Measurements from ENCODE around the gene H1-8. TPM values are rescaled to one million over a fixed set of nuclear protein-coding genes. Genes with fewer than 3 reads are reported as not detected.

Gene H1-8
- total RNA-seq, 1 experiment from 2014 or later, result not detected

- no peak overlapping the region for H2BK5ac ChIP-seq (ENCODE audit: insufficient read length, low read length)
- no peak for DNase-seq
- no peaks in the 10 kb centered on the region for H3K4me1 ChIP-seq (ENCODE audit: insufficient read depth, low read length)
- Mint-ChIP-seq H3K27me3 (ENCODE audit: low read depth) (no peaks in the 10 kb centered on the region), H3K9me3 (no peaks in the 10 kb centered on the region), H3K4me3 (no peak overlapping the region; a peak in 1 of 5 replicates), H3K36me3 (ENCODE audit: insufficient read depth in 1 of 3, low read depth in 3 of 3) (peaks cover 0 to 7% (median 2%) of the 10 kb centered on the region in 3 experiments; a peak in 4 of 7 replicates), H3K27ac (no peak overlapping the region), H3K4me1 (peaks cover 0 to 2% of the 10 kb centered on the region in 2 experiments; a peak in 2 of 4 replicates)
- H3T11ph ChIP-seq (ENCODE audit: low read length), result no peak overlapping the region
- no peak overlapping the region for H3K56ac ChIP-seq (ENCODE audit: insufficient read length, low read depth, low read length)
- H3K79me1 ChIP-seq (ENCODE audit: insufficient read depth, low read depth, low read length, poor library complexity, severe bottlenecking), result no peaks in the 10 kb centered on the region
- H3K27ac ChIP-seq (ENCODE audit: insufficient read length, low read depth, low read length), result no peak overlapping the region
- no peak overlapping the region for H4K8ac ChIP-seq (replicated peaks; ENCODE audit: insufficient read length, low read depth, low read length)
- WGBS (ENCODE audit: extremely low coverage, insufficient read length, low lambda C conversion rate), result no CpG with 5 or more reads among the region's 3 CpGs
- H3K9me3 ChIP-seq (ENCODE audit: control insufficient read depth, low read depth, low read length), result no peaks in the 10 kb centered on the region
- no peak overlapping the region for H2BK12ac ChIP-seq (ENCODE audit: insufficient read length, low read depth, low read length)
- H2AFZ ChIP-seq (ENCODE audit: low read length), result no peak overlapping the region
- no peak overlapping the region for H3K4me2 ChIP-seq (ENCODE audit: insufficient read depth, insufficient read length, low read length)
- no peak overlapping the region for H3K9ac ChIP-seq (ENCODE audit: extremely low read depth, insufficient read length, low read length)
- no peak overlapping the region for H3K4ac ChIP-seq (ENCODE audit: low read depth, low read length)
- H3K14ac ChIP-seq (ENCODE audit: insufficient read depth, low read length), result no peak overlapping the region
- no peak for TF ChIP-seq CTCF (conservative IDR thresholded peaks at IDR 0.05)
- no peak overlapping the region for H2BK15ac ChIP-seq (ENCODE audit: low read depth, low read length)
- no peaks in the 10 kb centered on the region for H4K20me1 ChIP-seq (ENCODE audit: control insufficient read depth, insufficient read depth, insufficient read length)
- H2BK120ac ChIP-seq (ENCODE audit: low read depth, low read length, poor library complexity, severe bottlenecking), result no peak overlapping the region
- no peak overlapping the region for H4K5ac ChIP-seq (ENCODE audit: insufficient read length, low read depth, low read length)
- H3K23ac ChIP-seq (ENCODE audit: insufficient read length, low read depth, low read length), result no peak overlapping the region
- H3K27me3 ChIP-seq (ENCODE audit: insufficient read depth, low read length), result no peaks in the 10 kb centered on the region
- no peak overlapping the region for H2AK5ac ChIP-seq (ENCODE audit: insufficient read length, low read length)
- no peak overlapping the region for H4K91ac ChIP-seq (ENCODE audit: insufficient read length, low read depth, low read length)
- no peaks in the 10 kb centered on the region for H3K79me2 ChIP-seq (ENCODE audit: insufficient read depth, low read length)
- H2BK20ac ChIP-seq (ENCODE audit: low read depth, low read length, poor library complexity, severe bottlenecking), result no peak overlapping the region
- H3K18ac ChIP-seq (ENCODE audit: insufficient read length, low read depth, low read length), result no peak overlapping the region
- H3K23me2 ChIP-seq (ENCODE audit: insufficient read length, low read depth, low read length, poor library complexity, severe bottlenecking), result no peaks in the 10 kb centered on the region
These were observed 41.7 kb downstream of the H1-8 start for GRCh38 chr3:129584631-129585030.

All from H9 (cell line).